ENCODE results near the gene CHRNB1.

Gene CHRNB1

GRCh38 chr17:7493941-7494340 is 49.1 kb downstream of the CHRNB1 start:
- peaks cover 40% of the 10 kb centered on the region for H3K4me1 ChIP-seq (ENCODE audit: insufficient read depth, low read length, poor library complexity, severe bottlenecking)
- H2AFZ ChIP-seq (ENCODE audit: low read length): no peak overlapping the region
- peaks cover 97% of the 10 kb centered on the region for H4K20me1 ChIP-seq (ENCODE audit: insufficient read depth, low read length, poor library complexity, severe bottlenecking)
- H3K9ac ChIP-seq (ENCODE audit: low read depth, low read length, poor library complexity, severe bottlenecking): no peak overlapping the region
- no peaks in the 10 kb centered on the region for H3K27me3 ChIP-seq (ENCODE audit: insufficient read depth, low read length, poor library complexity, severe bottlenecking)
- H3F3A ChIP-seq (ENCODE audit: low read depth): no peaks in the 10 kb centered on the region
- peak overlapping the region; percentile 94 for H3K4me2 ChIP-seq (ENCODE audit: low read depth, low read length, poor library complexity, severe bottlenecking)
- no peaks in the 10 kb centered on the region for H3K9me3 ChIP-seq (ENCODE audit: insufficient read depth, low read depth, low read length)
- H3K4me3 ChIP-seq (ENCODE audit: low read length, poor library complexity, severe bottlenecking): no peak overlapping the region
- peaks cover 55% of the 10 kb centered on the region for H3K36me3 ChIP-seq (ENCODE audit: insufficient read depth, low read length)
- peaks cover 99% of the 10 kb centered on the region for H3K79me2 ChIP-seq (ENCODE audit: insufficient read depth, low read length)
- H3K9me2 ChIP-seq (replicated peaks; ENCODE audit: low read depth, low read length): no peaks in the 10 kb centered on the region
- TF ChIP-seq EZH2phosphoT487 (IDR thresholded peaks at IDR 0.05; ENCODE audit: borderline replicate concordance) (no peak), CTCF (conservative IDR thresholded peaks at IDR 0.05; ENCODE audit: low read length) (no peak)

GRCh38 chr17:7495906-7496434 is 51.1 kb downstream of the CHRNB1 start:
- H3K9me2 ChIP-seq (replicated peaks; ENCODE audit: low read depth, low read length): no peaks in the 10 kb centered on the region
- no peaks in the 10 kb centered on the region for H3K9me3 ChIP-seq (ENCODE audit: insufficient read depth, low read depth, low read length)
- H3K4me3 ChIP-seq (ENCODE audit: low read length, poor library complexity, severe bottlenecking): no peak overlapping the region
- no peaks in the 10 kb centered on the region for H3F3A ChIP-seq (ENCODE audit: low read depth)
- no peak overlapping the region for H3K9ac ChIP-seq (ENCODE audit: low read depth, low read length, poor library complexity, severe bottlenecking)
- H4K20me1 ChIP-seq (ENCODE audit: insufficient read depth, low read length, poor library complexity, severe bottlenecking): peaks cover 92% of the 10 kb centered on the region
- TF ChIP-seq EZH2phosphoT487 (IDR thresholded peaks at IDR 0.05; ENCODE audit: borderline replicate concordance): no peak
- no peak for TF ChIP-seq CTCF (conservative IDR thresholded peaks at IDR 0.05; ENCODE audit: low read length)
- H3K4me1 ChIP-seq (ENCODE audit: insufficient read depth, low read length, poor library complexity, severe bottlenecking): peaks cover 22% of the 10 kb centered on the region
- no peak overlapping the region for H3K4me2 ChIP-seq (ENCODE audit: low read depth, low read length, poor library complexity, severe bottlenecking)
- peaks cover 89% of the 10 kb centered on the region for H3K79me2 ChIP-seq (ENCODE audit: insufficient read depth, low read length)
- peaks cover 67% of the 10 kb centered on the region for H3K36me3 ChIP-seq (ENCODE audit: insufficient read depth, low read length)
- no peak overlapping the region for H2AFZ ChIP-seq (ENCODE audit: low read length)
- no peaks in the 10 kb centered on the region for H3K27me3 ChIP-seq (ENCODE audit: insufficient read depth, low read length, poor library complexity, severe bottlenecking)

DNA sequence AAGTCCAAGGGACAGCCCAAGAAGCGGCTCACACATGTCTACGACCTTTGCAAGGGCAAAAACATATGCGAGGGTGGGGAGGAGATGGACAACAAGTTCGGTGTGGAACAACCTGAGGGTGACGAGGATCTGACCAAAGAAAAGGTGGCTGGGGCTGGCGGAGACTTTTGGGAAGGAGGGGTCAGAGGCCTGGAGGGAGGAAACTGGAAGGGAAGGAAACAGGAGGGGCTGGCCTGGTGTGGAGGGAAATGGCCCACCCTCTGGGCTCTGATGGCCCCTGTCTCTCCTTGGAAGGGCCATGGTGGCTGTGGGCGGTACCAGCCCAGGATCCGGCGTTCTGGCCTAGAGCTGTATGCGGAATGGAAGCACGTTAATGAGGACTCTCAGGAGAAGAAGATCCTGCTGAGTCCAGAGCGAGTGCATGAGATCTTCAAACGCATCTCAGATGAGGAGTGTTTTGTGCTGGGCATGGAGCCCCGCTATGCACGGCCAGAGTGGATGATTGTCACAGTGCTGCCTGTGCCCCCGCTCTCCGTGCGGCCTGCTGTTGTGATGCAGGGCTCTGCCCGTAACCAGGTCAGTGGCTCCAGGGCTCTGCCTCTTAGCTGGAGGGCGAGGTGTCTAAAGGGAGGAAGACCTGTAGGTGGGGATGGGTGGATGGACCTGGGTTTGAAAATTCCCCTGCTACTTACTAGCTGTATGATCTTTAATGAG is 51.8 kb downstream of the CHRNB1 start:
- no peak overlapping the region for H3K4me3 ChIP-seq (ENCODE audit: low read length, poor library complexity, severe bottlenecking)
- peaks cover 83% of the 10 kb centered on the region for H3K79me2 ChIP-seq (ENCODE audit: insufficient read depth, low read length)
- peaks cover 92% of the 10 kb centered on the region for H4K20me1 ChIP-seq (ENCODE audit: insufficient read depth, low read length, poor library complexity, severe bottlenecking)
- no peak for TF ChIP-seq CTCF (conservative IDR thresholded peaks at IDR 0.05; ENCODE audit: low read length)
- TF ChIP-seq EZH2phosphoT487 (IDR thresholded peaks at IDR 0.05; ENCODE audit: borderline replicate concordance): no peak
- H3K36me3 ChIP-seq (ENCODE audit: insufficient read depth, low read length): peaks cover 68% of the 10 kb centered on the region
- no peaks in the 10 kb centered on the region for H3K9me2 ChIP-seq (replicated peaks; ENCODE audit: low read depth, low read length)
- no peak overlapping the region for H2AFZ ChIP-seq (ENCODE audit: low read length)
- H3K9ac ChIP-seq (ENCODE audit: low read depth, low read length, poor library complexity, severe bottlenecking): no peak overlapping the region
- H3F3A ChIP-seq (ENCODE audit: low read depth): no peaks in the 10 kb centered on the region
- no peaks in the 10 kb centered on the region for H3K9me3 ChIP-seq (ENCODE audit: insufficient read depth, low read depth, low read length)
- no peaks in the 10 kb centered on the region for H3K27me3 ChIP-seq (ENCODE audit: insufficient read depth, low read length, poor library complexity, severe bottlenecking)
- no peak overlapping the region for H3K4me2 ChIP-seq (ENCODE audit: low read depth, low read length, poor library complexity, severe bottlenecking)
- peaks cover 18% of the 10 kb centered on the region for H3K4me1 ChIP-seq (ENCODE audit: insufficient read depth, low read length, poor library complexity, severe bottlenecking)
